Effector memory CD4-positive, alpha-beta T cell (primary cell): Measurements from ENCODE around the gene AMER2.

Source experiments
- DNase-seq, 3 donors: peaks; one replicate each; pipeline ENCODE4 v3.0.0-alpha.2; 2020
- H3K27ac ChIP-seq: 2 replicates; pipeline ENCODE4 v1.7.0; 2013; ENCODE audit warnings: mild to moderate bottlenecking, low read length, moderate library complexity; ENCODE audit not compliant: insufficient read depth, poor library complexity, severe bottlenecking
- H3K27me3 ChIP-seq: replicated peaks from 2 replicates; pipeline ENCODE4 v1.7.0; 2013; ENCODE audit warnings: mild to moderate bottlenecking, low read length; ENCODE audit not compliant: insufficient read depth, control insufficient read depth, poor library complexity, severe bottlenecking
- H3K36me3 ChIP-seq: 2 replicates; pipeline ENCODE4 v1.7.0; 2013; ENCODE audit warnings: mild to moderate bottlenecking, low read length, moderate library complexity; ENCODE audit not compliant: control insufficient read depth, insufficient read depth
- H3K4me1 ChIP-seq: 2 replicates; pipeline ENCODE4 v1.7.0; 2013; ENCODE audit warnings: low read length, mild to moderate bottlenecking; ENCODE audit not compliant: control insufficient read depth, insufficient read depth, poor library complexity, severe bottlenecking
- H3K4me3 ChIP-seq: 2 replicates; pipeline ENCODE4 v1.7.0; 2013; ENCODE audit warnings: low read length, low read depth, mild to moderate bottlenecking; ENCODE audit not compliant: insufficient read depth, poor library complexity, severe bottlenecking
- H3K9me3 ChIP-seq: 2 replicates; pipeline ENCODE4 v1.7.0; 2013; ENCODE audit warnings: mild to moderate bottlenecking, low read length, moderate library complexity; ENCODE audit not compliant: control insufficient read depth

The AMER2 gene

GRCh38 chr13:25186187-25186586 is 14.1 kb upstream of the AMER2 start:
- no peak for DNase-seq
- Histone ChIP-seq H3K9me3 (no peaks in the 10 kb centered on the region), H3K36me3 (no peaks in the 10 kb centered on the region)

DNA sequence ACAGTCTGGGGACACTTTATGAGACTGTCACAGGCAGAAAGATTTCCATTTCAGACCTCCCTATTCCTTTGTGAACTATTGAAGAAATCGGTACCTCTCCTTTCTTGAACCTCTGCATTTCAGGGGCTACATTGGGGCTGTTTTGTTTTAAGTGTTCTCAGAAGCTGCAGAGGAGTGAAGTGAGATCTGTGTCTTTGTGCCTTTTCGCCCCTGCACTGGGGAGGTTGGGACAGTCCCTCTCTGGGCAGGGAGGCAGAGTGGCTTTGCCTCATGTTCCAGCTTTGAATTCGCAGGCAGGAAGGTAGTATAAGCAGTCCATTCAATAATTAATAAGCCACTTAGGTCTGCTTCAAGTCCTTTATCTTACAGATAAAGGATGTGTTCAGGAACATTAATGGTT is 9.5 kb upstream of the AMER2 start:
- Histone ChIP-seq H3K27me3 (peaks cover 8% of the 10 kb centered on the region), H3K36me3 (no peaks in the 10 kb centered on the region), H3K9me3 (no peaks in the 10 kb centered on the region), H3K4me1 (no peaks in the 10 kb centered on the region), H3K27ac (no peak overlapping the region), H3K4me3 (no peak overlapping the region)
- DNase-seq, result no peak

More at GRCh38 chr13:25186187-25186586, 14.1 kb upstream of the AMER2 start:
- H3K27ac ChIP-seq, result no peak overlapping the region
- H3K4me1 ChIP-seq, result no peaks in the 10 kb centered on the region
- H3K27me3 ChIP-seq, result no peaks in the 10 kb centered on the region
- no peak overlapping the region for H3K4me3 ChIP-seq

GRCh38 chr13:25180775-25181537 is 8.9 kb upstream of the AMER2 start:
- Histone ChIP-seq H3K27me3 (peaks cover 8% of the 10 kb centered on the region), H3K9me3 (no peaks in the 10 kb centered on the region), H3K36me3 (no peaks in the 10 kb centered on the region), H3K4me3 (no peak overlapping the region), H3K4me1 (no peaks in the 10 kb centered on the region), H3K27ac (no peak overlapping the region)
- no peak for DNase-seq

- Histone ChIP-seq H3K27me3 (peaks cover 8% of the 10 kb centered on the region), H3K36me3 (no peaks in the 10 kb centered on the region), H3K9me3 (no peaks in the 10 kb centered on the region), H3K27ac (no peak overlapping the region), H3K4me1 (no peaks in the 10 kb centered on the region), H3K4me3 (no peak overlapping the region)
- no peak for DNase-seq
Observed at GRCh38 chr13:25179832-25180774, 8.0 kb upstream of the AMER2 start.

DNA sequence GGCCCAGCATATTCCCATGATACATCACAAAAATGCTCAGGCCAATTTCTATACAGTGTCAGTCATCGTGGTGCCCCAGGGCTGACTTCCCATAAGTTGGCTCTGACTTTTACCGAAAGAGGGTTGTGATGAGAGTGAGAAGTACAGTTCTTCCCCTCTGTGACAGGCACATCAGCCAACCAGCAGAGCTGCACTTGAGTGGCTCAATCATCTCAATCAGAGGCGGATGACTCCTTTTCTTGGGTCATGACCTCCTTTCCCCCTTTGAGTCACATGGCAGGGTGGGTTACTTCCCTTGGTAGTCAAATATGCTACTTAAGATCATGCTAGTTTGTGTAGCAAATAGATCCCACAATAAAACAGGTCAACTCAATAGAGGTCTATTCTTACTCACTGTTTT is 6.9 kb upstream of the AMER2 start:
- Histone ChIP-seq H3K27ac (no peak overlapping the region), H3K27me3 (peaks cover 8% of the 10 kb centered on the region), H3K4me3 (no peak overlapping the region), H3K36me3 (no peaks in the 10 kb centered on the region), H3K4me1 (no peaks in the 10 kb centered on the region), H3K9me3 (no peaks in the 10 kb centered on the region)
- DNase-seq, result no peak

DNA sequence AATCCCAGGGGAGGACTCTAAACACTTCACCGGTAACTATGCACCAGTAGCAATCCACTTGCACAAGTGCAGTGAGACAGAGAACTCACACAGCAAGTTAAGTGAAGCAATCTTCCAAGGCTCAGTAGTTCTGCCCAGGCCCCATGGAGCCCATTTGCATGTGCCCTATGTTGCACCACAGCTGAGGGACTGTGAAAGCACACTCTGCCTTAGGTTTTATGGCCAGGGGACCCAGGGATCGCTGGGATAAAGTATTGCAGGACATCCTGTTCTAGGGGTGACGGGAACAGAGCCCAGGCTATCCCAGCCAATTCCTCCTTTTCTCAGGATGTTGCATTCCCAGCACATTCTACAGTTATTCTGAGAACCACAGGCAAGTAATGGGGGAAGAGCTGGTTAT is 6.0 kb upstream of the AMER2 start:
- H3K27ac ChIP-seq, result no peak overlapping the region
- no peak for DNase-seq
- peaks cover 8% of the 10 kb centered on the region for H3K27me3 ChIP-seq

DNA sequence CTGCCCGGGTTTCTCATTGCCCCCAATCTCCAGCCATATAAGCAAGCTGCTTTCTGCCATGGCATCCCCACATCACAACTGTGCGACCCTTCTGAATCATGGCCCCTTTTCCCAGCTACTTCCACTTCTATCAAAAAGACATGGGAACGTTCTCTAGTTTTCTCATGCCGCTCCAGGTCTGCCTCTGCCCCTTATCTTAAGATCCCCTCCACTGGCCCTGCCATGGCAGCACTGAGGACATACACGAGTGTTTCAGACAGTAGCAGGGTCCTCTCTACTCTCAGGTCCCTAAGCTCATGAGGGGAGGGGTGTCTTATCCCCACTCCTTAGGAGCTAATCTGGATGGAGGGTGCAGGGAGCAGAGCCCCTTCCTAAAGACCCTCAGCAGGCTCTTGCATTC is 5.5 kb upstream of the AMER2 start:
- H3K36me3 ChIP-seq, result no peaks in the 10 kb centered on the region
- peaks cover 8% of the 10 kb centered on the region for H3K27me3 ChIP-seq
- DNase-seq, result no peak
- H3K4me3 ChIP-seq, result no peak overlapping the region
- H3K27ac ChIP-seq, result no peak overlapping the region
- no peaks in the 10 kb centered on the region for H3K9me3 ChIP-seq
- H3K4me1 ChIP-seq, result no peaks in the 10 kb centered on the region

More for the DNA sequence above, 6.0 kb upstream of the AMER2 start:
- H3K4me1 ChIP-seq, result no peaks in the 10 kb centered on the region
- H3K4me3 ChIP-seq, result no peak overlapping the region
- H3K36me3 ChIP-seq, result no peaks in the 10 kb centered on the region
- H3K9me3 ChIP-seq, result no peaks in the 10 kb centered on the region

DNA sequence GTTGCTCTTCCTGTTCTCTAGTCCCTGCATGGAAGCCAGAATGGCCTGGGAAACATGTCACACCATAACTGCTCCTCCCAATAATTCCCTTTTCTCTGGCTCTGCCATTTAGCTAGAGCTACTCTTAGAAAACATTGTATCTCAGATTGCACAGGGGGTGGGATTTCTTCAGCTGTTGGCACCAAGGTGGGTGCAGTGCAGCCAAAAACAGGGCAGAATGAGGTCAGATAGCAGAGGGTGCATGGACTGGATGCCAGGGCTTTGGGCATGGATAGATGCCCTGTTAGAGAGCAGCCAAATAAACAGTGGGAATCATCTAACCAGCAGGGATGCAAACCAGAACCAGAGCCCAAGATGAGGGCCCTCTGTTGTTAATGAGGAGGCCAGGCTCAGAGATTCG is 4.9 kb upstream of the AMER2 start:
- Histone ChIP-seq H3K9me3 (no peaks in the 10 kb centered on the region), H3K4me1 (no peaks in the 10 kb centered on the region), H3K36me3 (no peaks in the 10 kb centered on the region), H3K27ac (no peak overlapping the region), H3K27me3 (peaks cover 13% of the 10 kb centered on the region), H3K4me3 (no peak overlapping the region)
- no peak for DNase-seq

GRCh38 chr13:25175431-25175830 is 3.3 kb upstream of the AMER2 start:
- no peaks in the 10 kb centered on the region for H3K9me3 ChIP-seq
- DNase-seq, result no peak
- no peak overlapping the region for H3K27ac ChIP-seq
- H3K4me3 ChIP-seq, result no peak overlapping the region
- peaks cover 5% of the 10 kb centered on the region for H3K4me1 ChIP-seq
- H3K27me3 ChIP-seq, result peaks cover 14% of the 10 kb centered on the region
- no peaks in the 10 kb centered on the region for H3K36me3 ChIP-seq

- DNase-seq, result no peak
- H3K9me3 ChIP-seq, result no peaks in the 10 kb centered on the region
- no peak overlapping the region for H3K27ac ChIP-seq
- peaks cover 14% of the 10 kb centered on the region for H3K27me3 ChIP-seq
- no peaks in the 10 kb centered on the region for H3K36me3 ChIP-seq
- no peak overlapping the region for H3K4me3 ChIP-seq
- peaks cover 5% of the 10 kb centered on the region for H3K4me1 ChIP-seq
Observed at GRCh38 chr13:25175026-25175425, 2.9 kb upstream of the AMER2 start.
